IMR-90 (cell line): ENCODE results near the gene MYBPC3. TPM values are rescaled to one million over a fixed set of nuclear protein-coding genes. Genes with fewer than 3 reads are reported as not detected.

ENCODE experiments used
- ATAC-seq: fragments of 200-7000 bp; cut with Tn5 transposase; 2 replicates; pipeline ENCODE4 v1.9.1; 2020; ENCODE audit warnings: low read depth, mild to moderate bottlenecking, moderate library complexity
- BruUV-seq: library from RNA; stranded (reverse); fragments of 400-500 nt; replicated peaks from 2 replicates; lab custom pipeline; 2021; lab: Mats Ljungman, UMichigan
- CTCF ChIA-PET: fragments of 300-600 bp; formaldehyde crosslinking; extraction: SDS; loops from one replicate; lab custom pipeline; 2021; ENCODE audit warnings: antibody characterized with exemption; lab: Yijun Ruan, JAX
- POLR2A ChIA-PET: fragments of 300-600 bp; sonication (Branson Sonifier 250); formaldehyde crosslinking; loops from one replicate; lab custom pipeline; 2022; ENCODE audit warnings: antibody characterized with exemption; ENCODE audit not compliant: unreplicated experiment; lab: Charles Lee
- DNase-seq: peaks from one replicate; pipeline ENCODE4 v3.0.0; 2013
- H2AFZ ChIP-seq: replicated peaks from 2 replicates; pipeline ENCODE3; 2013; ENCODE audit warnings: low read length, mild to moderate bottlenecking; ENCODE audit not compliant: poor library complexity
- H2AK5ac ChIP-seq: 2 replicates; pipeline ENCODE4 v1.6.1; 2013; ENCODE audit warnings: low read depth, low read length, inconsistent platforms
- H2AK9ac ChIP-seq: replicated peaks from 2 replicates; pipeline ENCODE3; 2013; ENCODE audit warnings: mild to moderate bottlenecking, low read depth, low read length, moderate library complexity; ENCODE audit not compliant: poor library complexity
- H2BK120ac ChIP-seq: 2 replicates; pipeline ENCODE4 v1.6.1; 2013; ENCODE audit warnings: low read depth, low read length, inconsistent platforms
- H2BK15ac ChIP-seq: 3 replicates; pipeline ENCODE4 v1.6.1; 2013; ENCODE audit warnings: low read depth, low read length, inconsistent platforms
- H2BK20ac ChIP-seq: 2 replicates; pipeline ENCODE4 v1.6.1; 2013; ENCODE audit warnings: low read depth, mild to moderate bottlenecking, inconsistent platforms, low read length, moderate library complexity
- H2BK5ac ChIP-seq: 2 replicates; pipeline ENCODE4 v1.6.1; 2013; ENCODE audit warnings: mild to moderate bottlenecking, low read depth, low read length, inconsistent platforms; ENCODE audit not compliant: poor library complexity, severe bottlenecking
- H3K14ac ChIP-seq: replicated peaks from 2 replicates; pipeline ENCODE4 v1.6.1; 2013; ENCODE audit warnings: low read depth, low read length, inconsistent platforms
- H3K18ac ChIP-seq: 2 replicates; pipeline ENCODE4 v1.6.1; 2013; ENCODE audit warnings: low read depth, low read length, control low read depth
- H3K23ac ChIP-seq: 2 replicates; pipeline ENCODE4 v1.6.1; 2013; ENCODE audit warnings: low read depth, low read length, inconsistent platforms
- H3K27ac ChIP-seq: 2 replicates; pipeline ENCODE4 v1.5.1; 2013; ENCODE audit warnings: mild to moderate bottlenecking, control low read depth, low read length; ENCODE audit not compliant: insufficient read depth
- H3K27me3 ChIP-seq: 2 replicates; pipeline ENCODE4 v1.6.1; 2013; ENCODE audit warnings: low read length; ENCODE audit not compliant: control insufficient read depth, insufficient read depth
- H3K36me3 ChIP-seq: 2 replicates; pipeline ENCODE4 v1.6.1; 2013; ENCODE audit warnings: low read length, mixed read lengths; ENCODE audit not compliant: control insufficient read depth, insufficient read depth
- H3K4ac ChIP-seq: 2 replicates; pipeline ENCODE4 v1.6.1; 2013; ENCODE audit warnings: low read depth, low read length, inconsistent platforms
- H3K4me1 ChIP-seq: 2 replicates; pipeline ENCODE4 v1.6.1; 2013; ENCODE audit warnings: low read length, mixed read lengths; ENCODE audit not compliant: control insufficient read depth, insufficient read depth
- H3K4me2 ChIP-seq: 2 replicates; pipeline ENCODE4 v1.6.1; 2013; ENCODE audit warnings: low read depth, mild to moderate bottlenecking, control low read depth, low read length, moderate library complexity
- H3K4me3 ChIP-seq: 2 replicates; pipeline ENCODE4 v1.5.1; 2013; ENCODE audit warnings: low read depth, mild to moderate bottlenecking, control low read depth, low read length, moderate library complexity; ENCODE audit not compliant: insufficient read depth
- H3K56ac ChIP-seq: 2 replicates; pipeline ENCODE4 v1.6.1; 2013; ENCODE audit warnings: low read length, inconsistent platforms; ENCODE audit not compliant: insufficient read depth; ENCODE audit errors: extremely low read depth
- H3K79me1 ChIP-seq, 2 experiments: 2 replicates each; pipeline ENCODE4 v1.6.1; 2013; ENCODE audit warnings: low read length in 2 of 2, inconsistent platforms in 1 of 2, low read depth in 1 of 2
- H3K9ac ChIP-seq: 2 replicates; pipeline ENCODE4 v1.6.1; 2013; ENCODE audit warnings: low read depth, low read length, control low read depth
- H3K9me1 ChIP-seq: 2 replicates; pipeline ENCODE4 v1.6.1; 2013; ENCODE audit warnings: low read length, inconsistent platforms; ENCODE audit not compliant: insufficient read depth
- H3K9me3 ChIP-seq: 2 replicates; pipeline ENCODE4 v1.6.1; 2013; ENCODE audit warnings: low read length; ENCODE audit not compliant: control insufficient read depth, insufficient read depth
- H4K20me1 ChIP-seq: 2 replicates; pipeline ENCODE4 v1.6.1; 2013; ENCODE audit warnings: low read length, inconsistent platforms; ENCODE audit not compliant: insufficient read depth
- H4K5ac ChIP-seq: 2 replicates; pipeline ENCODE4 v1.6.1; 2013; ENCODE audit warnings: mild to moderate bottlenecking, low read depth, low read length, control low read depth
- H4K8ac ChIP-seq, 2 experiments: 2 replicates each; pipeline ENCODE4 v1.6.1; 2013; ENCODE audit warnings: low read depth in 2 of 2, low read length in 2 of 2, control low read depth in 1 of 2, inconsistent platforms in 1 of 2
- H4K91ac ChIP-seq: 2 replicates; pipeline ENCODE4 v1.6.1; 2013; ENCODE audit warnings: low read depth, low read length, inconsistent platforms; ENCODE audit not compliant: insufficient read depth
- BHLHE40 ChIP-seq: fragments of 150-350 bp; IDR thresholded peaks from 2 replicates; pipeline ENCODE4 v1.6.1; 2016; ENCODE audit warnings: mild to moderate bottlenecking, low read depth, low read length
- CEBPB ChIP-seq: IDR thresholded peaks from 2 replicates; pipeline ENCODE4 v1.6.1; 2012; ENCODE audit warnings: low read depth, low read length, improper control_type of control experiment
- CHD1 ChIP-seq: IDR thresholded peaks from 2 replicates; pipeline ENCODE4 v1.6.1; 2012; ENCODE audit warnings: low read depth, low read length, improper control_type of control experiment
- FOS ChIP-seq: fragments of 150-350 bp; IDR thresholded peaks from 2 replicates; pipeline ENCODE4 v1.6.1; 2016; ENCODE audit warnings: low read depth, low read length
- MAFK ChIP-seq: IDR thresholded peaks from 2 replicates; pipeline ENCODE4 v1.6.1; 2012; ENCODE audit warnings: low read depth, low read length, improper control_type of control experiment
- MAZ ChIP-seq: IDR thresholded peaks from 2 replicates; pipeline ENCODE4 v1.6.1; 2012; ENCODE audit warnings: low read depth, mild to moderate bottlenecking, low read length, improper control_type of control experiment, moderate library complexity, borderline replicate concordance
- MXI1 ChIP-seq: IDR thresholded peaks from 2 replicates; pipeline ENCODE4 v1.6.1; 2012; ENCODE audit warnings: low read depth, mild to moderate bottlenecking, low read length, moderate library complexity, borderline replicate concordance
- NFE2L2 ChIP-seq: fragments of 150-350 bp; IDR thresholded peaks from 2 replicates; pipeline ENCODE4 v1.6.1; 2016; ENCODE audit warnings: low read depth, mild to moderate bottlenecking, low read length
- POLR2A ChIP-seq: IDR thresholded peaks from 2 replicates; pipeline ENCODE4 v1.6.1; 2012; ENCODE audit warnings: mild to moderate bottlenecking, low read depth, low read length
- RAD21 ChIP-seq: IDR thresholded peaks from 2 replicates; pipeline ENCODE4 v1.6.1; 2012; ENCODE audit warnings: low read length, improper control_type of control experiment
- RCOR1 ChIP-seq: IDR thresholded peaks from 2 replicates; pipeline ENCODE4 v1.6.1; 2012; ENCODE audit warnings: mild to moderate bottlenecking, low read length, improper control_type of control experiment; ENCODE audit not compliant: insufficient replicate concordance
- RFX5 ChIP-seq: IDR thresholded peaks from 2 replicates; pipeline ENCODE4 v1.8.0; 2012; ENCODE audit warnings: low read depth, mild to moderate bottlenecking, low read length, moderate library complexity
- SMC3 ChIP-seq: fragments of 150-350 bp; IDR thresholded peaks from 2 replicates; pipeline ENCODE4 v1.6.1; 2016; ENCODE audit warnings: low read depth, mild to moderate bottlenecking, antibody characterized with exemption, low read length, moderate library complexity
- USF2 ChIP-seq: fragments of 150-350 bp; IDR thresholded peaks from 2 replicates; pipeline ENCODE4 v1.6.1; 2017; ENCODE audit warnings: mild to moderate bottlenecking, antibody characterized with exemption, low read length, low read depth
- WGBS, 2 experiments: methylation state at CpG; one replicate each; pipeline versions ENCODE4 v1.1.5 to v1.1.7; 2013; ENCODE audit warnings: missing lambda C conversion rate in 2 of 2; ENCODE audit not compliant: insufficient read length in 1 of 2; ENCODE audit errors: extremely low coverage in 2 of 2; 5-methylcytosine and 5-hydroxymethylcytosine counted together
- dilution Hi-C: fragments of 300-500 bp; cut with HindIII; formaldehyde crosslinking; loops from one replicate; pipeline ENCODE4 v1.14.3; 2018; ENCODE audit warnings: low sequenced_read_pairs; ENCODE audit not compliant: unreplicated experiment
- in situ Hi-C: fragments of 300-500 bp; cut with MboI; formaldehyde crosslinking; loops from 3 replicates; pipeline ENCODE4 v1.14.3; 2019; ENCODE audit warnings: low sequenced_read_pairs, inconsistent platforms, mixed read lengths
- intact Hi-C: fragments of 100-400 bp; cut with micrococcal nuclease; formaldehyde crosslinking; loops from 2 replicates; pipeline ENCODE4 v1.10.0; 2022
- polyA plus RNA-seq, 3 experiments: library from polyadenylated mRNA; depleted of rRNA; stranded (reverse); fragments of >200 nt; gene quantifications; 2 replicates each; pipeline ENCODE4 v1.2.3, GENCODE V29; 2012; ENCODE audit warnings: low replicate concordance in 1 of 3
- total RNA-seq: library from RNA; depleted of rRNA; stranded (reverse); fragments of >200 nt; gene quantifications from 2 replicates; pipeline ENCODE4 v1.2.3, GENCODE V29; 2012
- TF ChIP-seq, protein P1 (sequence below): fragments of 150-350 bp; IDR thresholded peaks from 2 replicates; pipeline ENCODE4 v1.6.1; 2016; ENCODE audit warnings: low read depth, mild to moderate bottlenecking, low read length, moderate library complexity, borderline replicate concordance
- TF ChIP-seq, protein P2 (sequence below): conservative IDR thresholded peaks from 2 replicates; pipeline ENCODE4 v1.5.1; 2012; ENCODE audit warnings: mild to moderate bottlenecking, low read depth, low read length, improper control_type of control experiment

MYBPC3 gene
- total and polyA plus RNA-seq, 2 of the 4 experiments (the other 2 are of a cell fraction), result not detected

DNA sequence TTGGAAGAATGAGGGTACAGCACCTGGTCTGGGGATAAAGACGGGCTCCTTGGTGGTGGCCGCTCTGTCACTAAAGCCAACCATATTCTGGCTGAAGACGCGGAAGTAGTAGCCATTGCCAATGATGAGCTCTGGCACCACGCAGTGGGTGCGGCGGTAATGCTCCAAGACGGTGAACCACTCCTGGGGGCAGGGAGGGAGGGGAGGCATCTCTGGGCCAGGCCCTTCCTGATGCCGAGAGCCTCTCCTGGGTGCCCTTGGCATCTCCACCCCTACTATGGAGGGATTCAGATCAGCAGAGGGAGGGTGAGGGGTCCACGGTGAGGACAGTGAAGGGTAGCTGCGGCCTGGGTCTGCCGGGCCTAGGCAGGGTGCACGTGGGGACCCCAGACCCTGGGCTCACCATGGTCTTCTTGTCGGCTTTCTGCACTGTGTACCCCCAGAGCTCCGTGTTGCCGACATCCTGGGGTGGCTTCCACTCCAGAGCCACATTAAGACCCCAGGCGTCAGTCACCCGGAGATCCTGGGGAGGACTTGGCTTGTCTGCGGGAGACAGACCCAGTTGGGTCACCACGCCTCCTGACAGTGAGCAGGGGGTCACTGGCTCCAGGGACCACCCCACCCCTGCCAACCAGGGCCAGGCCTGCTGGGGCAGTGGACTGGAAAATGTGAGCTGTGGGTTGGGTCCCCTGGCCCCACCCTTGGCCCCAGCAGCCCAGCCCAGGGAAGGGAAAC, 19.5 kb downstream of the MYBPC3 start:
- ChIA-PET POLR2A (no interaction called here), CTCF (no interaction called here)
- H2BK20ac ChIP-seq, result no peak overlapping the region
- H4K8ac ChIP-seq, result no peak overlapping the region
- H2AK9ac ChIP-seq, result peak overlapping the region; percentile 42
- in situ Hi-C loops, result no loop called here
- no peak overlapping the region for H2BK15ac ChIP-seq
- H3K14ac ChIP-seq, result no peak overlapping the region
- no peak overlapping the region for H3K4ac ChIP-seq
- H3K36me3 ChIP-seq, result peaks cover 23% of the 10 kb centered on the region
- H3K4me2 ChIP-seq, result no peak overlapping the region
- no peak overlapping the region for H2BK120ac ChIP-seq
- H3K18ac ChIP-seq, result no peak overlapping the region
- H4K20me1 ChIP-seq, result no peaks in the 10 kb centered on the region
- H3K9me3 ChIP-seq, result no peaks in the 10 kb centered on the region
- no peak for DNase-seq
- H4K5ac ChIP-seq, result no peak overlapping the region
- BruUV-seq, result no TSS peak
- H3K56ac ChIP-seq, result no peak overlapping the region
- H4K91ac ChIP-seq, result no peak overlapping the region
- 94% methylated on average over 9 of the region's 20 CpGs; no CpG with 5 or more reads in 1 of the 2 experiments for WGBS, 2 experiments
- TF ChIP-seq NFE2L2 (no peak), MAZ (no peak), CHD1 (no peak), USF2 (no peak), MXI1 (no peak), FOS (no peak), SMC3 (no peak), BHLHE40 (no peak), MAFK (no peak), CEBPB (no peak), RFX5 (no peak), RAD21 (no peak), POLR2A (no peak), RCOR1 (no peak)
- TF ChIP-seq, protein P1, sequence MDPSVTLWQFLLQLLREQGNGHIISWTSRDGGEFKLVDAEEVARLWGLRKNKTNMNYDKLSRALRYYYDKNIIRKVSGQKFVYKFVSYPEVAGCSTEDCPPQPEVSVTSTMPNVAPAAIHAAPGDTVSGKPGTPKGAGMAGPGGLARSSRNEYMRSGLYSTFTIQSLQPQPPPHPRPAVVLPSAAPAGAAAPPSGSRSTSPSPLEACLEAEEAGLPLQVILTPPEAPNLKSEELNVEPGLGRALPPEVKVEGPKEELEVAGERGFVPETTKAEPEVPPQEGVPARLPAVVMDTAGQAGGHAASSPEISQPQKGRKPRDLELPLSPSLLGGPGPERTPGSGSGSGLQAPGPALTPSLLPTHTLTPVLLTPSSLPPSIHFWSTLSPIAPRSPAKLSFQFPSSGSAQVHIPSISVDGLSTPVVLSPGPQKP, result no peak
- TF ChIP-seq, protein P2, sequence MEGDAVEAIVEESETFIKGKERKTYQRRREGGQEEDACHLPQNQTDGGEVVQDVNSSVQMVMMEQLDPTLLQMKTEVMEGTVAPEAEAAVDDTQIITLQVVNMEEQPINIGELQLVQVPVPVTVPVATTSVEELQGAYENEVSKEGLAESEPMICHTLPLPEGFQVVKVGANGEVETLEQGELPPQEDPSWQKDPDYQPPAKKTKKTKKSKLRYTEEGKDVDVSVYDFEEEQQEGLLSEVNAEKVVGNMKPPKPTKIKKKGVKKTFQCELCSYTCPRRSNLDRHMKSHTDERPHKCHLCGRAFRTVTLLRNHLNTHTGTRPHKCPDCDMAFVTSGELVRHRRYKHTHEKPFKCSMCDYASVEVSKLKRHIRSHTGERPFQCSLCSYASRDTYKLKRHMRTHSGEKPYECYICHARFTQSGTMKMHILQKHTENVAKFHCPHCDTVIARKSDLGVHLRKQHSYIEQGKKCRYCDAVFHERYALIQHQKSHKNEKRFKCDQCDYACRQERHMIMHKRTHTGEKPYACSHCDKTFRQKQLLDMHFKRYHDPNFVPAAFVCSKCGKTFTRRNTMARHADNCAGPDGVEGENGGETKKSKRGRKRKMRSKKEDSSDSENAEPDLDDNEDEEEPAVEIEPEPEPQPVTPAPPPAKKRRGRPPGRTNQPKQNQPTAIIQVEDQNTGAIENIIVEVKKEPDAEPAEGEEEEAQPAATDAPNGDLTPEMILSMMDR, result no peak
- dilution Hi-C loops, result no loop called here
- no peak for ATAC-seq
- no peak overlapping the region for H2AK5ac ChIP-seq
- peak overlapping the region; percentile 23 for H2AFZ ChIP-seq
- no peak overlapping the region for H3K23ac ChIP-seq
- no peaks in the 10 kb centered on the region; the same call in 1 of the 2 replicates for H3K27me3 ChIP-seq
- no peak overlapping the region for H3K4me3 ChIP-seq
- no peak overlapping the region for H3K9ac ChIP-seq
- intact Hi-C loops, result no loop called here
- no peaks in the 10 kb centered on the region for H3K9me1 ChIP-seq
- no peak overlapping the region for H3K27ac ChIP-seq
- no peaks in the 10 kb centered on the region for H3K79me1 ChIP-seq
- H2BK5ac ChIP-seq, result no peak overlapping the region
- H3K4me1 ChIP-seq, result 0 out of 2 replicates have a peak, but pooled peaks cover 2% of the 10 kb centered on the region
